HTERT RPE-1 (cell line): ENCODE measurements around the gene PAX3.

ENCODE experiments used
- in situ Hi-C: fragments of 300-500 bp; cut with MboI; formaldehyde crosslinking; loops from 4 replicates; pipeline ENCODE4 v1.14.3; 2020; ENCODE audit warnings: low sequenced_read_pairs

Gene PAX3

DNA sequence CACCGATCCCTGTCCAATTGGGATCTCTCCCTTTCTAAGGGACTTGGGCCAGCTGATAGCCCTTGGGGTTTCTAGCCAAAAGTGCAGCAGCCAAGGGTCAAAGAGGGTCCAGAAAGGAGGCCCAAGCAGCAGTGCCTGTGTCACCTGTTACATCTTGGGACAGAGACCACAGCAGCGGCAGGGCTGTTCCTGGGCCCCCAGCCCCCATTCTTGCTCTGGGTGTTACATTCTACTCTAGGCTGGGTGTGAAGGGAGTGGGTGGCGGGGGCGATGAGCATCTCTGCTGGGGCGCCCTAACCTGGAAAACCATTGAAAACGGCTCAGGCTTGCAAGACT is 1.2 kb downstream of the PAX3 start:
- in situ Hi-C loops = no loop called here

DNA sequence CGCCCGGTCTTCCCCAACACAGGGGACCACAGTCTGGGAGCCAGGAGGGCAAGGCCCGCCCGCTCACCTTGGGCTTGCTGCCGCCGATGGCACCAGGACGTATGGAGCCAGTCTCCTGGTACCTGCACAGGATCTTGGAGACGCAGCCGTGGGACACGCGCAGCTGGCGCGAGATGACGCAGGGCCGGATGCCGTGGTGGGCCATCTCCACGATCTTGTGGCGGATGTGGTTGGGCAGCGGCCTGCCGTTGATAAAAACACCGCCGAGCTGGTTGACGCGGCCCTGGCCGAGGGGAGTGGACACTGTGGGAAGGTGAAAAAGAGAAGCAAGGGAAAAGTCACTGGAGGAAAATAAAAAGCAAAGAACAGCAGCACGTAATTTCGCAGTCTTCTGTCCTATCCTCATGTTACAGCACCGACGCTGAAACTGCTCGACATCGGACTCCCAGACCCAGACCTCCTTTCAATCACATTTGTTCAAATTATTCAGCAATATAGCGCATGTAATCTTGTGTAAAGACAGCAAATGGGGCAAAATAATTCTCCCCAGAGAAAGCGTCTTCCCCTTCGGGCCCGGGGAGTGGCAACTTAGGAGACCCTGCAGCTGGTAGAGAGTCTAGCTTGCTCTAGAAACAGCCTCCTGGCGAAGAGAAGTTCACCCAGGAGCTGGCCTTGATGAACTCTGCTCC is 1.7 kb downstream of the PAX3 start:
- in situ Hi-C loops = no loop called here

DNA sequence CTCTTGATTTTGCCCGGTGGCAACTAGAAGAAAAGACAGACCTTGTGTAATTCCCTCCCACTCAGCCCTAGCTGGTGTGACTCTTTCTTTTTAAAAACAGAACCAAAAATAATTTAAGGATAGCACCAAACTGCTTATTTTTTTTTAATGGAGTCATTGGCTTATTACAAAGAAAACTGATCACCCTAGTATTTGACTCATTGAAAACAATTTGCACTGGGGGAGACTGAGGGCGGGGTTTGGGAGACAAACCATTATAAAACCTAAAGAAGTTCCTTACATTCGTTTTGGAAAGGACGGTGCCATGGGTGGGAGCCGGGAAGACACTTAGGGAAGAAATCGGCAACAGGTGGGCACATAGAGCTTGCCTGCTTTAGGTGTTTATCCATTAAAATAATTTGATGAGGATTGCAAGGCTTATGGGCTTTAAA is 2.5 kb downstream of the PAX3 start:
- in situ Hi-C loops = no loop called here

DNA sequence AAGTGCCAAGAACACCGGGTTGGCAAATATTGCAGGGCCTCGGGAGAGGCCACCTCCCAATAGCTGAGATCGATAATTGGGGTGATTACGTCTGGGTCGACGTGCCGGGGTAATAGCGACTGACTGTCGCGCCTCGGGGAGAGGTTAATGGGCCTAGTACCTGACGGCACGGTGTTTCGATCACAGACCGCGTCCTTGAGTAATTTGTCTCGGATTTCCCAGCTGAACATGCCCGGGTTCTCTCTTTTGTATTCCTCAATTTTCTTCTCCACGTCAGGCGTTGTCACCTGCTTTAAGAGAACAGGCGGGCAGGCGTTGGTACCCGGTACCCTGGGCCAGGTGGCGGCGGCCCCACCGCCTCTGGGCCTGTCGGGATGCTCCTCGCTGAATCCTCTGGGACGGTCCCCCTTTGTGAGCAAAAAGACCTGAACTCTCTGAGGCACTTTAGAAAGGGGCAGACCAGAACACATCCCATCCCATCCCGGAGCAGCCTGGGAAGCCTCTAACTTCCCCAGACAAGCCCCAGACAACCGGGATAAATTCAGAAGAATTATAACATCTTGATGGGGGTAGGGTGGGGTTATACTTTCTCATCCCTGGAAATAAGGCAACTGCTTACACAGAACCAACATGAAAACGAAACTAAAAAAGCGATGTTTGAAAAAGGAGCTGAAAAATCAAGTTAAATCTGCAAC is 3.3 kb downstream of the PAX3 start:
- in situ Hi-C loops = no loop called here

DNA sequence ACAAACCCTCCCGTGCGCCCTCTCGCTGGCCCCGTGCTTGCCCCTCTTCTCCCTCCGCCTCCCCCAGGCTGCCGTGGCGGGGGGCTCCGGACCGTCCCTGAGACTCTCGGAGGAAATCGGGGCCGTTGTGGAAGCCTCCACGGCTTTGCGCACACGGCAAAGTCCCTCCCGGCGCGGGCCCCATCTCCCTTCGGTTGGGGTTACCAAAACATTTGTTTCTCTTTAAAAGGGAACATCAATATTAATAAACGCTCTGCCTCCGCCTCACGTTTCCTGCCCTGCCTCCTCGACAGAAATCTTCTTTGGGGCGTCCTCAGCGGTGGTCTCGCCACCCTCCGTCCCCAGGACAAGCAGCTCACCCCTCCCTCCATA is 3.8 kb downstream of the PAX3 start:
- in situ Hi-C loops = no loop called here

DNA sequence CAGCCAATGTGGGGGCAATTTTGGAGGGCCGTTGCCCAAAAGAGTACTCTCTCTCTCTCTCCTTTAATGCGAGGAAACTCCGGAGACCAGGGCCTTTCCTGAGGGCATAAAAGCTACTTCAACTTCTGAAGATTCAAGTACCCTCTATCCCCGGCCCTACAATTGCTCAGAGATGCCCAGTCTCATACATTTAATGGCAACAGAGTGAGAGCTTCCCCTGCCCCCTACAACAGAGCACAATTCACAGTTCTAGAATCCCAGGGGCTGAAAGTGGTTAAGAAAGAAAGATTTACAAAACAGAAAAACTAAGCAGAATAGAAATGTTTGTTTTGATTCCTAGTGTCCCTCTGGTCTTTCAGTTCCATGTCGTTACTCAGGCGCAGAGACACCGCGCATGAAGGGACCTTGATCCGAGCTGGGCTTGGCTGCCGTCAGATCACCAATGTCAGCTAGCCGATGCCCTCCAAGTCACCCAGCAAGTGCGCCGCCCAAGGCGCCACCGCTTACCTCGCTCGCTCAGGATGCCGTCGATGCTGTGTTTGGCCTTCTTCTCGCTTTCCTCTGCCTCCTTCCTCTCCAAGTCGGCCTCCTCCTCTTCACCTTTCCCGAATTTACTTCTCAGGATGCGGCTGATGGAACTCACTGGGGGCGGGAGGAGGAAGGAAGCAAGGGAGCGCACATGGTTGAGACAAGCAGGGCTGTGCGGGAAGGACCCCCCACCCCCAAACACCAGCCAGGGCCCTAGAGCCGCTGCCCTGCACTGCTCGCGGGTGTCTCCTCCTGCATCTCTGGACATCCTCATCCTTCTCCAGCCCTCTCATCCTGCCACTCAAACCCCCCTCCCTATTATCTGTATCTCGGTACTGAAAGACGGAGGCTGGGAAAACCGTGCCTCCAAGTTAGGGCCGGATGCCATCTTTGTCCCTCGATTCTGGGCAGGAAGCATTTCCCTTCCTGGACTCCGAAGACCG is 4.9 kb downstream of the PAX3 start:
- in situ Hi-C loops = no loop called here

DNA sequence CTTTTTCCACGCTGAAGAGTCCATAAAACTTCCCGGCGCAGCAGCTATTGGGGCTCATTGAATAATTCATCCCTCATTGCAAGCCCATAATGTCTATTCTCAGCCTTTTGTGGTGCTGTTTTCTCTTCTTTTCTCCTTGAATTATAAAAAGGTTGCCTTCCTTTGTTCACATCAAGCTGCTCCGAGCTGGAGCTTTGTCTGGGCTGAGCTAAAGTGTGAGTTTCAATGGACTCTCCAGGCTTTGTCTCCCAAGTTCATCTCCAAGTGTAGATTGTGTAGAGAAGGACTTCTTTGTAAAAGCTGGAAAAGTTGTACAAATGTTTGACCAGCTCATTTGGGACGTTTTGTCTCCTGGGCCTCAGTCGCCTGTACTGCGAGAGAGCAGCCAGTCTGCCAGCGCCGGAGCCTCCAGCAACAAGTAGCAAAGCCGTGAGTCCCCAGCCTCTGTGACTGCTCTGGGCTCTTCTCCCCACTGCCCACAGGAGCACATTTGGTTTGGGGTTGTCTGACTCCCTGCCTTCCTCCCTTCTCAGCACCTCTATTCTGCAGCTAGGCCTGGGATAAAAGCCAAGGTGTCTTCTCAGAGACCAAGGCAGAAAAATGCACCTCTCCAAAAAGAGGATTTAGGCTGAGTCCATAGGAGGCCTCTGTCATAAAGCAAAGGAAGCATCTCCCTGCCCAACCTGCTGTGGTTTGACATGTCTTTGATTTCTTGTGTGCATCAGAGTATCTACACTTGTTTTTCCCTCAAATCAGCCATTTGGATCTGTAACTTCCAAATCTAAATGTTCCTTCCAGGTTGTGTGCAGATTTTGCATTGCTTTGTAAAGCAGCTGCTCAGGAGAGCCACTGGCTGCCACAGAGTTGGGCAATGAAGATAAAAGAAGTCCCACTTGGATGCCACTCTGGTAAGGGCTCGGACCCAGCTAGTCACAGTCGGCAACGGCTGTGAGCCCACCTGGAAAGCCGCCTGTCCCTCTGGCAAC is 6.4 kb downstream of the PAX3 start:
- in situ Hi-C loops = no loop called here

DNA sequence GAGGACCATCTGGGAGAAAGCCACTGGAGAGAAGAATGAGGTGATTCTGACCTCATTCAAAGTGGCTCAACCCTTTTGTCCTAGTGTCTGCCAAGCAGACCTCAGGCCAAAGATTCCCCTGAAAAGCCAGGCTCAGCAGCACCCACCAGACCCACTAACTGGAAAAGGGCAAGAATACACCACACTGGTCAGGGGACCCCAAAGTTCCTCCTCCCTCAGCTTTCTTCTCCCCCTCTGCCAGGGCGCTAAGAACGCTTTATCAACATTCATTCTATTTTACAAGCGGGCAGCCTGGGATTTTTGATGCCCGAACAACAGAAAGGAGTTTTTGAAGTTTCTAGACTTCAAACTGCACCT is 7.3 kb downstream of the PAX3 start:
- in situ Hi-C loops = no loop called here

DNA sequence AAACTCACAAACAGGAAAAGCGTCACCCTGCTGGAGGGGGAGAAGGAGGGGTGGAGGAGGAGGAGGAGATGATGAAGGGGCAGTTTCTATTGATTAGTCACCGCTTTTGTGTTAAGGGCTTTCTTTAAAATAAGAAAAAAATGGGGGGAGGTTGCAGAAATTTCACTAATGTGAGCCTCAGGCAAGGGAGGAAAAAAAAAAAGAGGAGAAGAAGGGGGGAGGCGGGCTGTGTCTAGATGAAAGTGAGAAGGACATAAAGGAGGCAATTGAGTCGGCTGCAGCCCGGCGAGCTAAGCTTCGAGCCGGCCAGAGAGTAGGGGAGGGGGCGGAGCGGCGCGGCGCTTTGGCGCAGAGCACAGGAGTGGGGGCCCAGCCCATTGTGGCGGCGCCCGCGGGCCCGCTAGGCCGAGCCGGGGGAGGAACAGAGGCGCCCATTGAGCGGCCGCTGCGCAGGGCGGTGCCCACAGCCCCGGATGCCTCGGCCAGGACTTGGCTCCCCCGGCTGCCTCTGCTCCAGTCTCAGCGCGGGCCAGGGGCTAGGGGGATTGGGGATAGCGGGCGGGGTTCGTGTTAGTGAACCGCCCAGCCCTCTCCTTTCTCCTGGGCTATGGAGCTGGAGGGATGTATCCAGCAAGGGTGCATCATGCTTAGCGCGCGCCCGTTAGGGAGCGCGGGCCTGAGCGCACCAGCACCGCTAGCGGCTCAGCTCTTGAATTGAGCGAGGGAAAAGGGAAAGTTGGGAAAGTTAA is 7.9 kb downstream of the PAX3 start:
- in situ Hi-C loops = no loop called here

DNA sequence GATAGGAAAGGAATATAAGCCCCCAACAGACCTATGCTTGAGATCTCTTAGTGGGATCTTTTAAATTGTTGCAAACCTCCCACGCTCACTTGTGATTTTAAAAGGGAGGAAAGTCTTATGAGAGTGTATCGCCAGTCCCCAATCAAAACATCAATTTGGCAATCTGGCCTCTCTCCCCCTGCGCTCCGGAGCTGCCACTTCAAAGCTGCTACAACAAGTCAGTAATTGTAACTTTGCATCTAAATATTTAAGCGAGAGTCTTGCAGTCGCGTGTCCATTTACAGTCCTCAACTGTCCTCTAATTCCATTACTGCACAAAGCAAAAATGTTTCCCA is 8.4 kb downstream of the PAX3 start:
- in situ Hi-C loops = no loop called here

DNA sequence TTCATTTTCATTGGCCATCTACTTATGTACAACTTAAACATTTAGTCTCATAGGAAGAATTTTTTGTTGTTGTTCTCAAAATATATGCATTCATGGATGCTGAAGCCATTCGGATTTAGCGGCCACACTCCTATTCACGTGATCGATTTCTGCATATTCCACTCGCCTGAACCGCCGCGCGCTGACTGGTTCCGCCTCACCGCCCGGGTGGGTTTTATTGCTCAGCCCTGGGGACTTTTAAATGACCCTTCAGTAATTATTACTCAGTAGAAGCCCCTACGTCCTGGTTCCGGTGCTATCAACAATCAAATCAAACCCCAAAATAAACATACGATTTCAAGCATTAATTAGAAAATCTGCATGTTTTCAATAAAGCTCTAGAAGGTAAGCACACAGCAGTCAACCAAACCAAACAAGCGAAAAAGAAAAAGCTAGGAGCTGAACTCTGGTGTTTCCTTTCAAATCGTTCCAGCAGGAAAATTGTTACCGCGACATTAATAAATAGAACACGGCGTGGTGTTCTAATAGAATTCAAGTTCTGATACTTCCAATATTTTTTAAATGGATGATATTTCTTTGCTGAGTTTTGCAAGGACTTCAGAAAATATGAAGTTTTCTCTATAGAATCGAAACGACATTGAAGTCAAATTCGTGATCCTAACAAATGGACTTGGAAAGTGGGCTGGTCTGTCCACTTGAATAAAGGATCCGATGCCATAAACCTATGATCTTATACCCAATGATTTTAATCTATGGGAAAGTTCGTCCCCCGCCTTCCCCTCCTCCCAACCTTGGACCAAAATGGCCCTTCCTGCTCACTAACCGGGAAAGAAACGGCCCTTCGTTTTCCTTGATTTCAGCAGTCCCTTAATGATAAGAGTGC is 9.3 kb downstream of the PAX3 start:
- in situ Hi-C loops = no loop called here

DNA sequence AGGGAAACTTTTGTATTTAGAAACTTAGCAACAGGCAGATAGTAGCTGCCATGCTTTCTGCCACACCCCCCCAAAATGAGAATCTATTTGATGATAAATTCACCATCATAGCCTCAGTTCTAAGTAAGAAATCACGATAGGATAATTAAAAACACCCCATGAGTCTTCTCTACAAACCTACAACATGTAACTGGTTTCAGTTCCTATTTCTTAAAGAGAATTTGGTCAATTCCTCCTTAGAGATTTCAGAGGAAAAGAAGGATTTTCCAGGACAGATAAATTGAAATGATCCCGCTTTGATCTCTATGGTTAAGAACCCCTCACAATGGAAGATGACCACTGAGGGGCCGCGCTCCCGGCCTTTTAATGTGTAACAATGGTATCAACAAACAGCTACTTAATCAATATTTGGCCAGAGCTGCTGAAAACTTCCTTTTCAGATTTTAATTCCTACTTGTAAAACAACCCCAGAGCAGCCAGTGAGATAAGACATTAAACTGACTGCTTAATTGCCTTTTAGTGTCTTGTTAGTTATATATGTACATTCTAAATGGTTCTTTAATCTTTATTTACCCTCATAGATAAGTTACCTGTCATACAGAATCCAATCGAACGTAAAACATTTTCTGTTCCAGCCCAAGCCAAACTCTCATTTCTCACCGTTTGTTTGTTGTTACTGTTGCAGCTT is 10.1 kb downstream of the PAX3 start:
- in situ Hi-C loops = no loop called here

DNA sequence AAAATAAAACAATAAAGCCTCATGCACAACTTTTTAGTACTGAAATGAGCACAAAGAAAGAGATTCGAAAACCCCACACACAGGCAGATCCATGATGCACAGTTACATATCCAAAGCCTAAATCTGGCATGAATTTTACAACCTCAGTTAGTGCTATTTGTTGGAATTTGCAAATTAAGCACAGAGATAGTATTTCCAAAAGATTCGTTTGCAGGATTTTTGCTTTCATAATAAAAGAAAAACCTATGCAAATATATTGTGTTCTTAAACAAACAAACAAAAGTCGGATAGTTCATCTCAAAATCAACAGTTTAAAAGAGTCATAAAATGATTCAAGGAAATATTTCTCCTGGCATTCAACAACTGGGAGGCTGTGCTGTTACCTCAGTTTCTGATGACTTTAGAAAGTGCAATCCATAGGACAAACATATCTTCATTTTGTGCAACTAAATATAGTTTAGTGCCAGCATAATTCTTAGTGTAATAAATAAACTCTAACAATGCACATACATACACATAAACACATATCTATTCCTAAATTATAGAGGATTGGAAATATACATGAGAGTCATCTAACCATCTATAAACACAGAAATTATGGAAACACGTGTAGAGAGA is 10.8 kb downstream of the PAX3 start:
- in situ Hi-C loops = no loop called here

DNA sequence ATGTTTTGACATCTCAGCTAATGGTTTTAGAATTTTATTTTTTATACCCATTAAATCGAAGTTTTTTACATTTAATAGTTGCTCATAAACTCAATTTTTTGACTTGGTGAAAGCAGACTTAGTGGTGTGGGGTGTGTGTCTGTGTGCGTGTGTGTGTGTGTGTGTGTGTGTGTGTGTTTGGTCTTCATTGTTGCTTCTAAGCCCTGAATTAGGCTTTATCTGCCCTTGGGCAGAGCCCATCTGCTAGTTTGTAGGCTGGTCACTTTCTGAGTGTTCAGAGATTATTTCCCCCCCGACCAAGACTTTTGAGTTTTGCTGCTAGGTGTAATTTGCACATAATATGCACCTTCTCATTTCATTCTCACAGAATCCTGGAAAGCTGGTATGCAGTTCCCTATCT is 14.3 kb downstream of the PAX3 start:
- in situ Hi-C loops = no loop called here

DNA sequence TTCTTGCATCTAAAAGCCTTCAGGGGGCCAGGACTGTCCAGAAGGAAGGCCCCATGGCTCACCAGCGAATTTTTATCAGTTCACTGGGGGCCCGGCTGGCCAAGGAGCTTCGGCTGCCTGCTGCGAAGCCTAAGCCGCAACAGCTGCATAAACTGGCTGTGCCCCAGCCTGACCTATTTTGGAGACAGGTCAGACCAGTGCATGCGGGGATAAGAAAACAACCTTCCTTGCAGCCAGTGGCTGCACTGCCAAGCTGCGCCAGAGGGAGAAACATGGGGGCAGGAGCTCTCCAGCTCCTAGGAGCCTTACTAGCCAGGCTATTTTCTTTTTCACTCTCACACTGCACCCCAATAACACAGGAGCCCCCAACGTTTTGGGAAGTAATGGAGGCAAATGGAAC is 15.2 kb downstream of the PAX3 start:
- in situ Hi-C loops = no loop called here

DNA sequence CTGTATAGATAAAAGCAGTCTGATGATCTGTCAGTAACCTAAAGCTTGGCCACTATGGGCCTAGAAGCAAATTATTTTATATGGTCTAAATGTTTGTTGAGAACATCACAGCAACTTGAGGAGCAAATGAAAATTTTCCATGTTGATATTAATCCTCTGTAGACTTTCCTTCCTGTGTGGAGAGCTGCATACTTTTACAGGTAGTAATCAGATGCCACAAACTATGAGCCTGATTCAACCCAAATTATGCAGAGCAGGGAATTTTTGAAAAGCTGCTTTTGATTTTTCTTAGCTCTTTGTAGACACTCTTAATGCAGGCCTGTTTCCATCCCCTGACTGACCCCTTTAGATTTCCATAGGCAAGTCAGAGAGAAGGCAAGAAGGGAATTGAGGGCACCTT is 17.3 kb downstream of the PAX3 start:
- in situ Hi-C loops = no loop called here

DNA sequence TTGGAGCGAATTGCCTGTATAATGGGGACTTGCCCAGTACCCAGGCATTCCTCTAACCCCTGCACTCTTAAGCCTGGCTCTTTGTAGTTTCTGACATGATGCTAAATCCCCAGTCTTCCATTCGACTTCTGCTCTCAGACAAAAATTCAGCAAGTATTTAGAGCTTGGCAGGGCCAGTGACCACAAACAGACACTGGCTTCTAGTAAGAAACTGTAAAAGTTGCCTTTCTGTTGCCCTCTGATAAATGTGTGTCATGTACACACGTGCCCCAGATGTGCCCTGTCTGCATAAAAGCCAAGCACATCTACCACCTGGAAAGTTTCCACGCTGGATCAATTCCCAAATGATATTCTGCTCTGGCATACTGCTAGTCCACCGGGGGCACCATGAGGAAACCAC is 18.0 kb downstream of the PAX3 start:
- in situ Hi-C loops = no loop called here

DNA sequence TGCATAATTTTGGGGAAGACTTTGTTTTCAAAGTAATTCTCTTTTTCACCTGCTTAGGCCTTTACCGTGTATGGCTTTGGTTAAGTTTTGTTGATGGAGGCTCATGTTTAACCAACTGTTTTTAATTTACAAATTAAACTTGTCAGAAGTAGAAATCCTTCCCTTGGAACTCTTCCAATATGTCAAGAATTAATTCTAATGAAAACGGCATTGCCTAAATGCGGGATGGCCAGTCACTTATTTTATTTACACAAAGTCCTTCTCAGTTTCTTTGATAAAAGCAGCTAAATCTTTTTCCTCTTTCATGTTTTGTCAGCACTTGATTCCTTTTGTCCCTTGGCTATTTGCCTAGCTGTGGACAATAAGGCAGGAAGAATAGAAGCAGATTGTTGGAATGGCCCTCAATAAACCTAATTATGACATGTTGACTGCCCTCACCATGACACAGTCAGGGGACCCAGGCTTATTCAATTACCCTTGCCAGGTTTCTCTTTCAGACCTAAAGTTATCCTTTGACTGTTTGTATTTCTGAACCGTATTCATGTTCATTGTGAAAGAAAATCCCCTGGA is 26.3 kb downstream of the PAX3 start:
- in situ Hi-C loops = no loop called here
